Activated T-cell treated with anti-CD3 and anti-CD28 coated beads, Interleukin-2, amount 50 U/mL, for 24 hours (primary cell): Measurements from ENCODE around the gene IQCK.
A peak's percentile ranks its signal among the peaks of the same experiment; 100 is the strongest.

Source experiments
- DNase-seq: peaks from one replicate; pipeline ENCODE4 v3.0.0-alpha.2; 2020
- H3K27ac Mint-ChIP-seq: 2 replicates; pipeline ENCODE4 v1.8.0; 2020; ENCODE audit warnings: mild to moderate bottlenecking, mixed read lengths
- H3K27me3 Mint-ChIP-seq: 2 replicates; pipeline ENCODE4 v1.8.0; 2020; ENCODE audit warnings: mixed read lengths
- H3K36me3 Mint-ChIP-seq: 2 replicates; pipeline ENCODE4 v1.8.0; 2020; ENCODE audit warnings: low read depth, mixed read lengths
- H3K4me1 Mint-ChIP-seq: 2 replicates; pipeline ENCODE4 v1.8.0; 2020; ENCODE audit warnings: low read depth, mixed read lengths
- H3K4me3 Mint-ChIP-seq: 2 replicates; pipeline ENCODE4 v1.8.0; 2020; ENCODE audit warnings: mild to moderate bottlenecking, moderate library complexity, mixed read lengths
- H3K9me3 Mint-ChIP-seq: 2 replicates; pipeline ENCODE4 v1.8.0; 2020; ENCODE audit warnings: mixed read lengths

The IQCK gene

DNA sequence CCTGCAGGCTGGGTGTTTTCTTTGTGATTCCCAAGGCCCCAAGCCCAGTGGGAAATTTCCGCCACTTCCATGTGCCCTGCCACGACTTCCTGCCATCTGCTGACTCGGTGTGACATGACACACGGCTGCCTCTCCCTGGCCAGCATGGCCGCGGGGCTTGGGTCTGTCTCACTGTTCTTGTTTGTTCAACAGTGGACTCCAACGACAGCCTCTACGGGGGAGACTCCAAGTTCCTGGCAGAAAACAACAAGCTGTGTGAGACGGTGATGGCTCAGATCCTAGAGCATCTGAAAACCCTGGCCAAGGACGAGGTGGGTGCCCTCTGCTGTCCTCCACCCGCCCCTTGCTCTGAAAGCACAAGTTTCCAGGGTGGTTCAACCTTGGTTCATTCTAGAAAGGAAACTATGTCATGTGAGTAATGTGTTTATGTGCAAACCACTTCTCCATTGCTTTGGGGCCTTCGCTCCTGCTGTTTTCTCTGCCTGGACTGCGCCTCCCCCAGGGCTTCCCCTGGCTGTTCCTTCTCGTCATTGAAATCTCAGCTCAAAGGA, 26.8 kb upstream of the IQCK start:
- Mint-ChIP-seq H3K36me3 (peaks cover 75% of the 10 kb centered on the region), H3K27ac (peak overlapping the region; percentile 38), H3K9me3 (no peaks in the 10 kb centered on the region), H3K4me1 (peaks cover 42% of the 10 kb centered on the region), H3K4me3 (no peak overlapping the region), H3K27me3 (no peaks in the 10 kb centered on the region)
- no peak for DNase-seq

DNA sequence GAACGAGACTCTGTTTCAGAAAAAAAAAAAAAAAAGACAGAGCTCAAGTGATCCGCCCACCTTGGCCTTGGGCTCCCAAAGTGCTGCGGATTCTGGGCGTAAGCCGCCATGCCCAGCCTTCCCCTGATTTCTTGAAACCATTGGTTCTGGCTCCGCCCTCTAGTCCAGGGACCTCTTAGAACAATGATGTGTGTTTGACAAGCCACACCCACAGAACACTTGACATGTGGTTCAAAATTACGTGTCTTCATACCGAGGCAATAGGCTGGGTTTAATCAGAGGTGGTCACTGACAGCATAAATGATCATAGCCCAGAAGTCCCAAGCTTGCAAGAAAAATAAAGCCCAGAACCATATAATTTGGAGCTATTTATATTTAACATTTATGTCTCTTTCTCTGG, 23.1 kb upstream of the IQCK start:
- Mint-ChIP-seq H3K4me3 (no peak overlapping the region), H3K27me3 (no peaks in the 10 kb centered on the region), H3K4me1 (peaks cover 60% of the 10 kb centered on the region), H3K27ac (no peak overlapping the region), H3K9me3 (no peaks in the 10 kb centered on the region), H3K36me3 (peaks cover 79% of the 10 kb centered on the region)
- DNase-seq, result no peak

DNA sequence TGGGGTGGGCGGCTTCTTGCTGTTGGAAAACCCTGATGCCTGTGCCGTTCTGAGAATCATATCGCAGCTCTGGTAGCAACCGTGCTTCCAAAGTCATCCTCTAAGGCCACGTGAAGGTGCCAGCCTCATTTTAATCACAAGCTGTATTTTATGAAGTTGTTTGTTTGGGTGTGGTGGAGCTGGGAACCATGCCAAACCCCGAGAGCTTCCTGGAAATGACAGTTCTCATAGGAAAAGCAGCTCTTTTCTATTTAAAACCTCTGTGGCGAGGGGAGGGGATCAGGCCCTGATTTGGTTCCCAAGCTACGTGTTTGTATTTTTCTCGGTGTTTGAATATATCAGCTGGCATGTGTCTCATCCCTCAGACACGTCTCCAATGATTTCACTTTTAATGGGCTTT, 21.7 kb upstream of the IQCK start:
- Mint-ChIP-seq H3K27me3 (no peaks in the 10 kb centered on the region), H3K36me3 (peaks cover 86% of the 10 kb centered on the region), H3K4me3 (peak overlapping the region; percentile 7), H3K27ac (peak overlapping the region; percentile 85), H3K4me1 (peaks cover 65% of the 10 kb centered on the region), H3K9me3 (no peaks in the 10 kb centered on the region)
- DNase-seq, result peak; percentile 47

DNA sequence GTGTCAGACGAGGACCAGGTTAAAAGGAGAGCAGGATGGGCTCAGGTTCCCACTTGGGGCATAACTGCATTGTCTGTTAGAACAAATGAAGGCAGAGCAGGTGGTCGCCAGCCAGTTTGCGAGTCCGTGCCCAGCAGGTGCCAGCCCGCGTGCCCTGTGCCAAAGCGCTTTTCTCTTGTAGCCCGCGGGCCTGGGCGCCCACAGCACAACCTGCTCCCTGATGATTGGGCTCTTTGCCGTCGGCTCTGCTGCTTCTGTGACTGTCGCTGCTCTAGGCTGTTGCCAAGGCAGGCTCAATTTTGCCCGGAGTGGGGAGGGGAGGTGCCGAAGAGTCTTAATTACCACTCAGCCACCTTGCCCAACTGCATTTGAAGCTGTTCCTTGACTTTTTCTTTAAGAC, 21.1 kb upstream of the IQCK start:
- peaks cover 87% of the 10 kb centered on the region for H3K36me3 Mint-ChIP-seq

DNA sequence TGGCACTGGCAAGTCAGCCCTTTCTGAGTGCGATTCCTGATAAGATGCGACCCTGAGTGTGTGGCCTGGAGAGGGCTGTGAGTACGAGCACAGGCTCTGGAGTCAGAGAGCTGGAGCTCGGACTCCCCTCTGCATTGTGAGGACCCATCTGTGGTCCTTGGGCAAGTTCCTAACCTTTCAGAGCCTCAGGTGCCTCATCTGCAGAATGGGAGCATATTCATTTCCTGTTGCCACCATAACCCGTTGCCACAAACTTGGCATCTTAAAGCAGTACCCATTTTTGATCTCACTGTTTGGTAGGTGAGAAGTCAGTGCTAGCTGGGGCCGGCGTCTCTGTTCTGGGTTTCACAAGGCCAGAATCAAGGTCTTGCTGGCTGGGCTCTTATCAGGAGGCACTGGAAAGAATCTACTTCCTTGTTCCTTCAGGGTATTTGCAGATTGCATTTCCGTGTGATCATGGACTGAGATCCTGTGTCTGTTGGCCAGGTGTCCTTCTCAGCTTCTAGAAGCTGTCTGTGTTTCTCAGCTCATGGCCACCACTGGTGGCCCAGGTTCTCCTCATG, 20.2 kb upstream of the IQCK start:
- Mint-ChIP-seq H3K4me1 (peaks cover 61% of the 10 kb centered on the region), H3K4me3 (no peak overlapping the region), H3K9me3 (no peaks in the 10 kb centered on the region), H3K27me3 (no peaks in the 10 kb centered on the region), H3K27ac (peak overlapping the region; percentile 33), H3K36me3 (peaks cover 89% of the 10 kb centered on the region)
- no peak for DNase-seq

More for the DNA sequence above, 21.1 kb upstream of the IQCK start:
- no peak for DNase-seq
- Mint-ChIP-seq H3K27me3 (no peaks in the 10 kb centered on the region), H3K27ac (peak overlapping the region; percentile 85), H3K4me3 (peak overlapping the region; percentile 10), H3K4me1 (peaks cover 61% of the 10 kb centered on the region), H3K9me3 (no peaks in the 10 kb centered on the region)

DNA sequence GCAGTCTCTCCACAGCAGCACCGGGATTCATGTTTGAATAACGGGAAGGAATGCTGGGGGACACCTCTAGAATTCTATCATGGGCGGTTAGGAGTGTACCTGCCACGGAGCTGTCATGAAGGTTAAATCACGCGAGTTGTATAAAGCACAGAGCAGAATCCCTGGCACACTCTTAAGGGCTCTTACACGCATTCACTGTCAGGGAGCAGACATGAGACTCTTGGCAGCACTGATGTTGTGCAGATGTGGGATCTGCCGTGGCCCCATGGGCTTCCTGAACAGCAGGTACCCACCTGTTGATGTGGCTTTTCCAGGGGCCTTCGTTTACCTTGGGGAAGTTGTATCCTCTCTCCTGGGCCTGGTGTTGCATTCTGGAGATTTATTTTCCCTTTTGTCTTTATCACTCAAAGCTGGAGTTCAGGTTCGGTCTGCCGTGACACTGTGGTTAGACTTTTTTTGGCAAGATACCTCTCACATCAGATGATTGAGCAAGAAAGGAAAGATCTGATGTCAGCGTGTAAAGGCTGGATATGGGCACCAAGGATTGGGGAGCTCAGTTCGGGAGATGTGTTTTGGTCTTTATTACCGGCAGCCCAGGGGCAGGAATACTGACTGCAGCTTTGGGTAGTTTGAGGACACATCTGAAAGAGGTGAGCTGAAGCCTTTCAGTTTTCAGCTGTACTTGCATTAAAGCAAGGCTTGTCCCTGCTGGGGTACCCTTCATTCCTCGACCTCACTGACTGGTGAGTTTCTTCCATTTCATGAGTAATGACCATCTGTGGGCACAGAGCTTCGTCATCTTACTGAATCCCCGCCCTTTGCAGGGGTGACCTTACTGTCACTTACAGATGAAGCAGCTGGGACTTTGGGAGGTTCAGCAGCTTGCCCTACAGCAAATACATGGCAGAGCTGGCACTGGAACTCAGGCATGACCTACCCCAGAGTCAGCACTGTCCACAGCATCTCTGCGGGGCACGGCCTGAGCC, 19.3 kb upstream of the IQCK start:
- Mint-ChIP-seq H3K4me3 (no peak overlapping the region), H3K4me1 (peaks cover 61% of the 10 kb centered on the region), H3K27me3 (no peaks in the 10 kb centered on the region), H3K9me3 (no peaks in the 10 kb centered on the region), H3K36me3 (peaks cover 91% of the 10 kb centered on the region), H3K27ac (peak overlapping the region; percentile 50)
- no peak for DNase-seq

DNA sequence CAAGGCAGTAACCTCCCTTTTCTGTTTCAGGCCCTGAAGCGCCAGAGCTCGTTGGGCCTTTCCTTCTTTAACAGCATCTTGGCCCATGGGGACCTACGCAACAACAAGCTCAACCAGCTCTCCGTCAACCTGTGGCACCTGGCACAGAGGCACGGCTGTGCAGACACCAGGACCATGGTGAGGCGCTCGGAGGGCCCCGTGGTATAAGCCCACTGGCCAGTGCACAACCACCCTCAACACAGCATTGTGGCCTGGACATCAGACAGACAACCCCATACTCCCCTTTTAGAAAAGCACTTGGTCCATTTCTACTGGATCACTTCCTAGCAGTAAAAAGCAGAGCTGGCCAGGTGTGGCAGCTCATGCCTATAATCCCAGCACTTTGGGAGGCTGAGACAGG, 18.6 kb upstream of the IQCK start:
- Mint-ChIP-seq H3K27ac (no peak overlapping the region), H3K4me1 (peaks cover 58% of the 10 kb centered on the region), H3K36me3 (peaks cover 91% of the 10 kb centered on the region), H3K9me3 (no peaks in the 10 kb centered on the region), H3K4me3 (no peak overlapping the region), H3K27me3 (no peaks in the 10 kb centered on the region)
- DNase-seq, result no peak

DNA sequence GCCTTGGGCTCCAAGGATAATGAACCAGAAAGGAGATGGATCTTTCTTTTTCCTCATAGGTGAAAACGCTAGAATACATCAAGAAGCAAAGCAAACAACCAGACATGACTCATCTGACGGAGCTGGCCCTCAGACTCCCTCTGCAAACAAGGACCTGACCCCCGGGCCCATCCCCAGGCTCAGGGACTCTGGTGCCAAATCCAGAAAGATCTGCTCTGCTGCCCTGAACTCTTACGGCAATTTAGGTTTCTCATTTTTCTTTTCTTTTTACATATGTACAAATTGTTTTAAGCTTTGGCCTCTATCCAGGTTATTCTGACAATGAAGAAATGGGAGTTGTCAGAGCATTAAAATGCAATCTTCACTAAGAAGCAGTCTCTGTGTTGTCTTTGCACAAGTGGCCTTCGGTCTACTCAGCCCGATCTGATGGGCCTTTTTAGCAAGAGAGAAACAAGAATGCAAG, 17.7 kb upstream of the IQCK start:
- Mint-ChIP-seq H3K4me3 (no peak overlapping the region), H3K27me3 (no peaks in the 10 kb centered on the region), H3K27ac (peak overlapping the region; percentile 38), H3K4me1 (peaks cover 55% of the 10 kb centered on the region), H3K36me3 (peaks cover 95% of the 10 kb centered on the region), H3K9me3 (no peaks in the 10 kb centered on the region)
- no peak for DNase-seq

DNA sequence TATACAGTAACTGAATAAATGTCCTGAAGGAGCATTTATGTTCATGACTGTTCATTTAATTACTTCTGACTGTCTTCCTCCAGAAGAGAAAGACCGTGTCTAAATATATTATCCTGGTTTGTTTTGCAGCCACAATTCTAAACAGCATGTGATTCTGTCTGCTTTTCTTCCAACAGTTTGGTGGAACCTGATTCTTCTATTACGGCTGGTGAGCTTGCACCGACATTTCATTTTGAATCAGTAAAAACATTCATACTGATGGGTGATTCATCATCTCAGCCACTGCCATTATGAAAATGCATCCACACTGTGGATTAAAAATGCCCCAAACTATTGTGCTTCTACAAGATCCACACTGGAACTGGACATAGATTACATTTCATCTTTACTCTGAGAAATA, 17.0 kb upstream of the IQCK start:
- Mint-ChIP-seq H3K36me3 (peaks cover 100% of the 10 kb centered on the region), H3K27me3 (no peaks in the 10 kb centered on the region), H3K9me3 (no peaks in the 10 kb centered on the region), H3K27ac (peak overlapping the region; percentile 38), H3K4me3 (no peak overlapping the region), H3K4me1 (peaks cover 52% of the 10 kb centered on the region)
- no peak for DNase-seq

DNA sequence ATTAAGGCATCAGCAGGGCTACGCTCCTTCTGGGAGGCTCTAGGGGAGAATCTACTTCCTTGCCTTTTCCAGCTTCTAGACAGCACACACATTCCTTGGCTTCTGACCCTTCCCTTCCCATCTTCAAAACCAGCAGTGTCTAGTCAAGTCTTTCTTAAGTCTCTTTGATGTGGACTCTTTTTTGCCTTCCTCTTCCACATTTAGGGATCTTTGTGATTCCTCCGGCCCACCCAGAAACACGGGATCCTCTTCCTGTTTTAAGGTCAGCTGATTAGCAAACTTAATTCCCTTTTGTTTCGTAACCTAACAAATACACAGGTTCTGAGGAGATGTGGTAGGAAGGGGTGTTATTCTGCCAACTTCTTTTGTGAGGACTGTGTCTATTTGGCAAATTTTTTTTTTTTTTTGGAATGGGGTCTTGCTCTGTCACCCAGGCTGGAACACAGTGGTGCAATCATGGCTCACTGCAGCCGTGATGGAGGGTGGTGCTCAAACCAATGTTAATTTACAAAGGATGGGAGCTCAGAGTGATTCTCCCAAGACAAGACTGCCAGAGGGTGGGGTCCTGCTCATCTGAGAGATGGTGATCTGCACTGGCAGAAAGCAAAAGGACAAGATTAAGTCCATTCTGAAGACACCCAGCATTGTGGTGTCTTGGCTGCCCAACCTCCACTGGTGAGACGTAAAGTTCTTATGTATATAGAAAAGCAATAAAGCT, 14.7 kb upstream of the IQCK start:
- Mint-ChIP-seq H3K27me3 (no peaks in the 10 kb centered on the region), H3K9me3 (no peaks in the 10 kb centered on the region), H3K4me3 (no peak overlapping the region), H3K4me1 (peaks cover 29% of the 10 kb centered on the region), H3K36me3 (peaks cover 95% of the 10 kb centered on the region), H3K27ac (peak overlapping the region; percentile 79)
- no peak for DNase-seq

DNA sequence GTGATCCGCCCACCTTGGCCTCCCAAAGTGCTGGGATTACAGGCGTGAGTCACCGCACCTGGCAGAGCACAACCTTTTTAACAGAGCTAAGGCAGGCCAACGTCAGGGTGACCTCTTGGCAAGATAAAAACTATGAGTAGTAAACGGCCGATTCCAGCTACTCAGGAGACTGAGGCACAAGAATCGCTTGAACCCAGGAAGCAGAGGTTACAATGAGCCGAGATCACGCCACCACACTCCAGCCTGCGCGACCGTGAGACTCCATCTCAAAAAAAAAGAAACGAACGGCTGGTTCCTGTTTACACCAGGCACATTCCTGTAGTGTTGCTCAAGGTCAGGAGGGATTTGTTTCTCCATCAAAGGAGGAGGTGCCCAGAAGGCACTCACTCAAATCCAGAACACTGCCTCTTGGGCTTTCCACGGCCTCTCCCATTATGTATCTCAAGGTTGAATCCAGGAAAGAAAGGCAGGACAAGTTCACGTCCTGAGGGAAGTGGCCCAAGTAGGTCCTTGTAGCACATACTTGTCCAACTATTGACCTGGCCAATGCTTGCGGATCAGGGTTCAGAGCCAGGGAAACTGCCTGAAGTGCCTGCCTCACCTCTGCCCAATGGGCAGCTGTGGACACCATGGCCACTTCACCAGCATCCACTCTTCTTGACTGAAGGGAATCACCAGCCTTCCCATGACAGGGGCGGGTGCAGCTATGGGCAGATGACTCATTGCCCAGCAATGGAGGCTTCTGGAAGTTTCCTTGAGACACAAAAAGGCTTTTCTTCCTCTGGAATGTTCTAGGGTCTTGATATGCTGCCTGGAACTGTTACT, 13.5 kb upstream of the IQCK start:
- peak overlapping the region; percentile 44 for H3K27ac Mint-ChIP-seq
- peaks cover 95% of the 10 kb centered on the region for H3K36me3 Mint-ChIP-seq
- H3K4me3 Mint-ChIP-seq, result no peak overlapping the region
- DNase-seq, result no peak
- H3K4me1 Mint-ChIP-seq, result peaks cover 17% of the 10 kb centered on the region
- H3K27me3 Mint-ChIP-seq, result no peaks in the 10 kb centered on the region
- no peaks in the 10 kb centered on the region for H3K9me3 Mint-ChIP-seq

DNA sequence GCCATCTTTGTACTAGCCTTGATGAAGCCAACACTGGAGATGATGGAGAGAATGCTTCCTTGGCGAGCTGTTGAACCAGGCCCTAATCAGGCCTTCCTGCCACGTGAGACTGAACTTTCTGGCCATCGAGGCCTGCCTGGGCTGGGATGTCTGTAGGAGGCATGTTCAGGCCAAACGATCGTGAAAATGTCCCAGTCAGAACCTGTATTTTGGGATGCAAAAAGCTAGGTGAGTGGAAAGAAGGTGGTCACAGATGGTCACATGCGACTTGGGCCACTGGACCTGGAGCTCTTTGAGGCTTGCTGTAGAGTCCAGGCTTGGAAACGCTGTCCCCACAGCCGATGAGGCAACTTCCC, 12.9 kb upstream of the IQCK start:
- no peaks in the 10 kb centered on the region for H3K9me3 Mint-ChIP-seq
- peaks cover 14% of the 10 kb centered on the region for H3K4me1 Mint-ChIP-seq
- H3K4me3 Mint-ChIP-seq, result no peak overlapping the region
- H3K27me3 Mint-ChIP-seq, result no peaks in the 10 kb centered on the region
- DNase-seq, result peak; percentile 16
- peak overlapping the region; percentile 44 for H3K27ac Mint-ChIP-seq
- H3K36me3 Mint-ChIP-seq, result peaks cover 95% of the 10 kb centered on the region

DNA sequence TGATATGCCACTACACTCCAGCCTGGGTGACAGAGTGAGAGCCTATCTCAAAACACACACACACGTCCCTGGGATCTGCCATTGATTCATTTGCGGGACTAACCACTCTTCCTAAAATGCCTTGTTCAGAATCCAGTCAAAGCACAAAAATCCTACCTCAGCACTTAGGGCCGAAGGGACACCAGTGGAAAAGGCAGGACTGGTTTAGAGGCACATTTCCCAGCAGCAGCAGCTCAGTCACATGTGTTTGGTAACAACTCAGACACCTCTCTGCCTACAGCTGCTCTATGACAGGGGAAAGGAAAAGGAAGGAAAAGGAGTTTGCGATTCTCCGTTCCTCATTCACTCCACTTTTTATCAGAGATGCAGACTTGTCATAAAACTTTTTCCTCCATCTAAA, 12.2 kb upstream of the IQCK start:
- H3K27ac Mint-ChIP-seq, result no peak overlapping the region
- peaks cover 95% of the 10 kb centered on the region for H3K36me3 Mint-ChIP-seq
- H3K9me3 Mint-ChIP-seq, result no peaks in the 10 kb centered on the region
- no peaks in the 10 kb centered on the region for H3K27me3 Mint-ChIP-seq
- DNase-seq, result no peak
- no peak overlapping the region for H3K4me3 Mint-ChIP-seq
- peaks cover 7% of the 10 kb centered on the region for H3K4me1 Mint-ChIP-seq

DNA sequence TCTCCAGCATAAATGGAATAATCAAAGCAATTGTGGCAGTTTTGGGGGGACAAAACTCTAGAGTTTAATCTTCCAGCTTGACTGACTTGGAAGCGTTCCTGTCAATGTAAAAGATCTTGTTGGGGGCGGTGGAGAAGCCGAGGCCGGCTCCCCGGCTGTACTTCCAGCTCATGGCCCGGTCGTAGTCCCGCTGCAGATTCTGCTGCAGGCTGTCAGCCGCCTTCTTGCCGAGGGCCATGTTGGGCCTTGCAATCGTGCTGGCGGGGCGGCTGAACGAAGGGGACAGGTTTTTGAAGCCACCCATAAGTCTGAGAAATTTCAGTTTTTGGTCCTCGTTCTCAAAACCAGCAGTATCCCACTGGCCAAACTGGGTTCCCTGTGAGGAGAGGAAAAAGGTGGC, 11.2 kb upstream of the IQCK start:
- Mint-ChIP-seq H3K9me3 (no peaks in the 10 kb centered on the region), H3K27me3 (no peaks in the 10 kb centered on the region), H3K36me3 (peaks cover 94% of the 10 kb centered on the region), H3K4me1 (peaks cover 2% of the 10 kb centered on the region), H3K27ac (no peak overlapping the region), H3K4me3 (no peak overlapping the region)
- DNase-seq, result no peak
